Fibroblast of lung (primary cell): ENCODE results near the gene DYSF. TPM values are rescaled to one million over a fixed set of nuclear protein-coding genes. Genes with fewer than 3 reads are reported as not detected.
A peak's percentile ranks its signal among the peaks of the same experiment; 100 is the strongest.

ENCODE experiments used
- DNase-seq, 2 donors: peaks; one replicate each; pipeline versions ENCODE4 v3.0.0 to v3.0.0-alpha.2; 2010; ENCODE audit warnings: low read depth in 2 of 2
- H2AFZ ChIP-seq: 2 replicates; pipeline ENCODE4 v1.5.1; 2012; ENCODE audit warnings: low read length, control low read depth, inconsistent platforms
- H3K27ac ChIP-seq: 2 replicates; pipeline ENCODE4 v1.5.1; 2011; ENCODE audit warnings: low read length, control low read depth; ENCODE audit not compliant: insufficient read depth
- H3K27me3 ChIP-seq: 2 replicates; pipeline ENCODE4 v1.5.1; 2011; ENCODE audit warnings: mild to moderate bottlenecking, low read length; ENCODE audit not compliant: control insufficient read depth, insufficient read depth
- H3K36me3 ChIP-seq: 2 replicates; pipeline ENCODE4 v1.5.1; 2011; ENCODE audit warnings: low read length; ENCODE audit not compliant: control insufficient read depth, insufficient read depth
- H3K4me1 ChIP-seq: 2 replicates; pipeline ENCODE4 v1.5.1; 2011; ENCODE audit warnings: low read length; ENCODE audit not compliant: control insufficient read depth, insufficient read depth; ENCODE audit errors: extremely low read depth
- H3K4me2 ChIP-seq: 2 replicates; pipeline ENCODE4 v1.5.1; 2011; ENCODE audit warnings: low read length, control low read depth; ENCODE audit not compliant: insufficient read depth; ENCODE audit errors: extremely low read depth
- H3K4me3 ChIP-seq, 4 experiments: fragments of 200-600 bp in 1 of 4; sonication (generic) in 1 of 4; replicated peaks in 1 of 4; 2 replicates each; pipeline ENCODE4 v1.5.1; 2011 to 2016; ENCODE audit warnings: low read length in 4 of 4, low read depth in 3 of 4, mild to moderate bottlenecking in 3 of 4, control low read depth in 2 of 4, inconsistent platforms in 1 of 4, mixed read lengths in 1 of 4; ENCODE audit not compliant: insufficient read depth in 1 of 4; ENCODE audit errors: control extremely low read depth in 1 of 4
- H3K79me2 ChIP-seq: 2 replicates; pipeline ENCODE4 v1.5.1; 2012; ENCODE audit warnings: mild to moderate bottlenecking, low read length, inconsistent platforms; ENCODE audit not compliant: control insufficient read depth, insufficient read depth
- H3K9ac ChIP-seq: 2 replicates; pipeline ENCODE4 v1.5.1; 2011; ENCODE audit warnings: mild to moderate bottlenecking, low read length, control low read depth; ENCODE audit not compliant: insufficient read depth
- H3K9me3 ChIP-seq: 2 replicates; pipeline ENCODE4 v1.5.1; 2012; ENCODE audit warnings: low read depth, low read length; ENCODE audit not compliant: control insufficient read depth, insufficient read depth
- H4K20me1 ChIP-seq: 2 replicates; pipeline ENCODE4 v1.5.1; 2011; ENCODE audit warnings: low read length; ENCODE audit not compliant: control insufficient read depth, insufficient read depth; ENCODE audit errors: extremely low read depth
- EZH2 ChIP-seq: IDR thresholded peaks from 2 replicates; pipeline ENCODE4 v1.5.1; 2012; ENCODE audit warnings: low read length, control low read depth, mild to moderate bottlenecking; ENCODE audit errors: missing control alignments
- polyA plus RNA-seq, 2 donors: library from polyadenylated mRNA; depleted of rRNA in 1 of 2; stranded (reverse) in 1 of 2; unstranded in 1 of 2; fragments of >200 nt; gene quantifications; 2 replicates each; pipeline ENCODE4 v1.2.1, GENCODE V29; 2011 to 2012; ENCODE audit warnings: missing spikeins in 1 of 2
- total RNA-seq: library from RNA; depleted of rRNA; stranded (reverse); fragments of >200 nt; gene quantifications from 2 replicates; pipeline ENCODE4 v1.2.1, GENCODE V29; 2014
- TF ChIP-seq, protein P1 (sequence below), 2 donors: IDR thresholded peaks in 1 of 2; conservative IDR thresholded peaks in 1 of 2; 1 replicate in 1 of 2; 2 replicates in 1 of 2; pipeline ENCODE4 v1.5.1; 2011 to 2012; ENCODE audit warnings: low read length in 2 of 2, control low read depth in 1 of 2, inconsistent platforms in 1 of 2, low read depth in 1 of 2, mild to moderate bottlenecking in 1 of 2

DYSF gene
- total and polyA plus RNA-seq, 2 donors (not counting 1 experiment from before 2014, with no cell fraction given) = under 0.01 to 0.67 TPM

DNA sequence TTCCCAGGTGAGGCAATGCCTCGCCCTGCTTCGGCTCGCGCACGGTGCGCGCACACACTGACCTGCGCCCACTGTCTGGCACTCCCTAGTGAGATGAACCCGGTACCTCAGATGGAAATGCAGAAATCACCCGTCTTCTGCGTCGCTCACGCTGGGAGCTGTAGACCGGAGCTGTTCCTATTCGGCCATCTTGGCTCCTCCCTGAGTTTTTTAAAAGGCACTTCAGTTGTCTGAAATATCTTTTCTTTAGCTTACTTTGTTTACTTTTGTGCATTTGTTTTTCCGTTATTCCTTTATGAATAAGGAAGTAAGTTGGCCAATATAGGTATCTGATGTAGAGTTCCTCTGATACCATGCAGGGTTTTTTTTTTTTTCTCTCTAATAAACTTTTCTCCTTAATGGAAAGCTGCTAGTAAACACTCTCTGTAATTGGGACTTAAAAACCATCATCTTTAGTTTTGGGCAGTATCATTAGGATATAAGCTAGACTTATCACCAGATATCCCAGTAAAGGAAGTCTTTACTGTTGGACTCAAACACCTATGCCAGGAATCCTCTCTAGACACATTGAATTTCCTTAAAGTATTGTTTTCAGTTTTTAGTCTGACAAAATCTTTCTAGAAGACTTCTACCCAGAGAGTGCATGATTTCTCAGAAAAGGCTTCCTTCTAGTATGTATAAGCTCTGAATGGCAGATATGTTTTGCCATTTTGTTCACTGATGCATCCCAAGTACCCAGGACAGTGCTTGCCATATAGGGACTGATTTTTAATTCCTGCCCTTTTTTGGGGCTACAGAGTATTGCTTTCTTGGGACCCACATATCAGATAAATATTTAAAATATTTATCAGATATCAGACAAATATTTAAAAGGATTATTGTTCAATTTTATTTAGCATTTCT lies 35.8 kb upstream of the DYSF start:
- no peaks in the 10 kb centered on the region for H3K79me2 ChIP-seq
- TF ChIP-seq, protein P1, sequence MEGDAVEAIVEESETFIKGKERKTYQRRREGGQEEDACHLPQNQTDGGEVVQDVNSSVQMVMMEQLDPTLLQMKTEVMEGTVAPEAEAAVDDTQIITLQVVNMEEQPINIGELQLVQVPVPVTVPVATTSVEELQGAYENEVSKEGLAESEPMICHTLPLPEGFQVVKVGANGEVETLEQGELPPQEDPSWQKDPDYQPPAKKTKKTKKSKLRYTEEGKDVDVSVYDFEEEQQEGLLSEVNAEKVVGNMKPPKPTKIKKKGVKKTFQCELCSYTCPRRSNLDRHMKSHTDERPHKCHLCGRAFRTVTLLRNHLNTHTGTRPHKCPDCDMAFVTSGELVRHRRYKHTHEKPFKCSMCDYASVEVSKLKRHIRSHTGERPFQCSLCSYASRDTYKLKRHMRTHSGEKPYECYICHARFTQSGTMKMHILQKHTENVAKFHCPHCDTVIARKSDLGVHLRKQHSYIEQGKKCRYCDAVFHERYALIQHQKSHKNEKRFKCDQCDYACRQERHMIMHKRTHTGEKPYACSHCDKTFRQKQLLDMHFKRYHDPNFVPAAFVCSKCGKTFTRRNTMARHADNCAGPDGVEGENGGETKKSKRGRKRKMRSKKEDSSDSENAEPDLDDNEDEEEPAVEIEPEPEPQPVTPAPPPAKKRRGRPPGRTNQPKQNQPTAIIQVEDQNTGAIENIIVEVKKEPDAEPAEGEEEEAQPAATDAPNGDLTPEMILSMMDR (conservative IDR thresholded peaks at IDR 0.05 in 1 of 2, IDR thresholded peaks at IDR 0.05 in 1 of 2; ENCODE audit: low read depth in 1 of 2, low read length in 2 of 2) = no peak
- no peak for TF ChIP-seq EZH2
- no peak for DNase-seq
- H4K20me1 ChIP-seq = no peaks in the 10 kb centered on the region
- no peaks in the 10 kb centered on the region for H3K4me1 ChIP-seq
- H3K27ac ChIP-seq = no peak overlapping the region
- H3K9me3 ChIP-seq = no peaks in the 10 kb centered on the region
- H3K4me3 ChIP-seq = peak overlapping the region in 1 of 4 experiments; percentile 40
- no peak overlapping the region for H3K4me2 ChIP-seq
- H3K9ac ChIP-seq = no peak overlapping the region
- no peaks in the 10 kb centered on the region for H3K27me3 ChIP-seq
- H3K36me3 ChIP-seq = no peaks in the 10 kb centered on the region
- no peak overlapping the region for H2AFZ ChIP-seq

DNA sequence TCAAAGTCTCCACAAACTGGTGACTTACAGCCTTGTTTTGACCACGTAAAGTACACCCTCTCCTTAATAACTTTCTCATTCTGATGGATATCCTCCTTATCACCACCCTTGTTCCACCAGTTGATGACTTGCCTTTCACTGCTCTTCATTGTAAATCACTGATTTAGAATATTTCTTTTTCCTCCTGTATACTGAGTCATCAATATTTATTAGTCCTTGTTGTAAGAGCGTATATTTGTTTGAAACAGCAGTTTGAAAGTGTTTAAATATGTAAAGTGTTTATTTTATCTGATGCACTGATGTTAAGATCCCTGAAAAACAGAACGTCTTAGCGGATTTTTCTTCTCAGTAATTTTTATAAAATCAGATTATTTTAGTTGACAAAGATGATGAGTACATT lies 34.2 kb upstream of the DYSF start:
- Histone ChIP-seq H3K4me2 (no peak overlapping the region), H2AFZ (no peak overlapping the region), H3K27ac (no peak overlapping the region), H3K4me1 (no peaks in the 10 kb centered on the region), H3K27me3 (no peaks in the 10 kb centered on the region), H3K79me2 (no peaks in the 10 kb centered on the region), H3K9ac (no peak overlapping the region), H4K20me1 (no peaks in the 10 kb centered on the region), H3K36me3 (no peaks in the 10 kb centered on the region), H3K9me3 (no peaks in the 10 kb centered on the region), H3K4me3 (no peak overlapping the region)
- TF ChIP-seq EZH2 = no peak
- TF ChIP-seq, protein P1 (conservative IDR thresholded peaks at IDR 0.05 in 1 of 2, IDR thresholded peaks at IDR 0.05 in 1 of 2; ENCODE audit: low read depth in 1 of 2, low read length in 2 of 2) = no peak
- no peak for DNase-seq

DNA sequence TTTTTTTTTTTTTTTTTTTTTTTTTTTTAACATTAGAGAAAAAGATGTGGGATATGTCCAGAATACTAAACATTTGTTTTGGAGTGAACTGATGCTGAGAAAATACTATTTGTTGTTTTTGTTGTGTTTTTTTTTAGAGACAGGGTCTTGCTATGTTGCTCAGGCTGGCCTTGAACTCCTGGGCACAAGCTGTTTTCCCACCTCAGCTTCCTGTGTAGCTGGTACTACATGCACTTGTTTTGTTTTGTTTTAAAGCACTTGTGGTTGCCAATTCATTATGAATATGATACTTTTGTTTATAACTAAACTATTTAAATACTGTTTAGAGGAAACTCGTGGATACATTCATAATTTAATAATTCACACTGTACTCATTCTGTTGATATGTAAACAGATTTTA lies 33.4 kb upstream of the DYSF start:
- Histone ChIP-seq H3K27me3 (no peaks in the 10 kb centered on the region), H2AFZ (no peak overlapping the region), H3K9me3 (no peaks in the 10 kb centered on the region), H3K79me2 (no peaks in the 10 kb centered on the region), H3K27ac (no peak overlapping the region), H3K4me1 (no peaks in the 10 kb centered on the region), H4K20me1 (no peaks in the 10 kb centered on the region), H3K4me2 (no peak overlapping the region), H3K9ac (no peak overlapping the region), H3K36me3 (no peaks in the 10 kb centered on the region), H3K4me3 (no peak overlapping the region)
- no peak for TF ChIP-seq EZH2
- TF ChIP-seq, protein P1 (conservative IDR thresholded peaks at IDR 0.05 in 1 of 2, IDR thresholded peaks at IDR 0.05 in 1 of 2; ENCODE audit: low read depth in 1 of 2, low read length in 2 of 2) = no peak
- DNase-seq = no peak
